ENCODE results near the gene TRRAP. TPM values are rescaled to one million over a fixed set of nuclear protein-coding genes. Genes with fewer than 3 reads are reported as not detected.

TRRAP gene
- total and polyA plus RNA-seq, 4 donors, result 4.3 to 22.7 (median 10.1) TPM

GRCh38 chr7:99050971-99051370 lies 172.6 kb downstream of the TRRAP start:
- H3K4me3 ChIP-seq (ENCODE audit: low read depth in 1 of 3, low read length in 3 of 3), result no peak overlapping the region
- no peak overlapping the region for H3K27ac ChIP-seq (ENCODE audit: low read depth in 1 of 2, low read length in 2 of 2)
- H3K27me3 ChIP-seq (ENCODE audit: control insufficient read depth in 4 of 4, insufficient read depth in 4 of 4, low read length in 3 of 4), result no peaks in the 10 kb centered on the region
- H3K9me3 ChIP-seq (ENCODE audit: control insufficient read depth in 4 of 4, low read length in 3 of 4), result no peaks in the 10 kb centered on the region
- no peaks in the 10 kb centered on the region for H3K4me1 ChIP-seq (ENCODE audit: control insufficient read depth in 4 of 4, insufficient read depth in 4 of 4, low read length in 3 of 4)
- 59% methylated on average over 2 of the region's 2 CpGs for WGBS
- DNase-seq (ENCODE audit: low spot score), result no peak
- H3K36me3 ChIP-seq (ENCODE audit: control insufficient read depth in 4 of 4, insufficient read depth in 3 of 4, low read depth in 1 of 4, low read length in 3 of 4), result peaks cover 13 to 67% (median 54%) of the 10 kb centered on the region in 4 donors
- no peak for TF ChIP-seq HNF4G (IDR thresholded peaks at IDR 0.05)
- TF ChIP-seq EGR1 (IDR thresholded peaks at IDR 0.05; ENCODE audit: low read depth in 2 of 2), result no peak
- no peak for TF ChIP-seq ATF3 (IDR thresholded peaks at IDR 0.05)
- TF ChIP-seq NR2F2 (IDR thresholded peaks at IDR 0.05), result no peak
- TF ChIP-seq RAD21 (IDR thresholded peaks at IDR 0.05), result no peak
- no peak for TF ChIP-seq RXRA (IDR thresholded peaks at IDR 0.05)
- TF ChIP-seq JUND (IDR thresholded peaks at IDR 0.05), result no peak
- TF ChIP-seq YY1 (IDR thresholded peaks at IDR 0.05), result no peak
- TF ChIP-seq CTCF (IDR thresholded peaks at IDR 0.05; ENCODE audit: low read depth, low read length, missing input control), result no peak
- no peak for TF ChIP-seq HNF4A (conservative IDR thresholded peaks at IDR 0.05)
- no peak for TF ChIP-seq FOXA2 (IDR thresholded peaks at IDR 0.05)
- TF ChIP-seq FOXA1 (IDR thresholded peaks at IDR 0.05), result no peak
- no peak for TF ChIP-seq MAX (IDR thresholded peaks at IDR 0.05)
- no peak for TF ChIP-seq GABPA (IDR thresholded peaks at IDR 0.05 in 1 of 2, conservative IDR thresholded peaks at IDR 0.05 in 1 of 2)
- TF ChIP-seq SP1 (IDR thresholded peaks at IDR 0.05), result no peak
- TF ChIP-seq REST (IDR thresholded peaks at IDR 0.05), result no peak
- TF ChIP-seq ZBTB33 (IDR thresholded peaks at IDR 0.05), result no peak
- no peak for TF ChIP-seq TAF1 (conservative IDR thresholded peaks at IDR 0.05)
- H3K9ac ChIP-seq (ENCODE audit: low read depth in 1 of 2, low read length in 2 of 2), result no peak overlapping the region
